A549 (cell line): ENCODE results near the gene DMRTC2. TPM values are rescaled to one million over a fixed set of nuclear protein-coding genes. Genes with fewer than 3 reads are reported as not detected.

Experiments
- ATAC-seq, 2 experiments: fragments of 200-7000 bp in 1 of 2; fragments of >200 bp in 1 of 2; cut with Nextera tagmentation in 1 of 2; cut with Tn5 transposase in 1 of 2; 3 replicates each; pipeline versions ENCODE4 v1.8.0 to v1.9.1; 2018 to 2020; ENCODE audit warnings: mild to moderate bottlenecking in 1 of 2, moderate library complexity in 1 of 2
- CTCF ChIA-PET: fragments of 300-600 bp; sonication (Branson Sonifier 250); formaldehyde crosslinking; extraction: SDS; loops from one replicate; lab custom pipeline; 2021; ENCODE audit warnings: antibody characterized with exemption, inconsistent platforms; lab: Yijun Ruan, JAX
- POLR2A ChIA-PET: fragments of 350-600 bp; formaldehyde crosslinking; extraction: SDS; loops from one replicate; lab custom pipeline; 2021; ENCODE audit warnings: antibody characterized with exemption, inconsistent platforms; lab: Yijun Ruan, JAX
- DNase-seq, 2 experiments: peaks; one replicate each; pipeline versions ENCODE4 v3.0.0 to v3.0.0-alpha.2; 2011 to 2016; ENCODE audit warnings: low read depth in 1 of 2, low spot score in 1 of 2
- FAIRE-seq: peaks from 2 replicates; lab custom pipeline; 2011; peaks lifted over from hg19 to GRCh38; lab: Jason Lieb, UNC
- H3K27ac ChIP-seq, 2 experiments: fragments of >200 bp; sonication (Bioruptor Twin); formaldehyde crosslinking; 3 replicates each; pipeline ENCODE4 v1.5.1; 2016 to 2017
- H3K4me1 ChIP-seq: fragments of >200 bp; sonication (Bioruptor Twin); formaldehyde crosslinking; 3 replicates; pipeline ENCODE4 v1.6.1; 2016
- H3K4me2 ChIP-seq: fragments of >200 bp; sonication (Bioruptor Twin); formaldehyde crosslinking; 3 replicates; pipeline ENCODE4 v1.6.1; 2016
- H3K4me3 ChIP-seq: fragments of >200 bp; sonication (Bioruptor Twin); formaldehyde crosslinking; 3 replicates; pipeline ENCODE4 v1.5.1; 2016
- H3K9me3 ChIP-seq: fragments of >200 bp; sonication (Bioruptor Twin); formaldehyde crosslinking; 3 replicates; pipeline ENCODE4 v1.6.1; 2016
- CEBPB ChIP-seq, 2 experiments: fragments of >200 bp in 1 of 2; sonication (Bioruptor Twin) in 1 of 2; formaldehyde crosslinking in 1 of 2; IDR thresholded peaks; 2 replicates each; pipeline ENCODE4 v1.6.1; 2012 to 2016
- EHMT2 ChIP-seq: fragments of 200-600 bp; sonication (generic); IDR thresholded peaks from 2 replicates; pipeline ENCODE4 v1.6.1; 2016; ENCODE audit warnings: antibody characterized with exemption, low read depth, mild to moderate bottlenecking, moderate library complexity
- ESRRA ChIP-seq: fragments of 150-350 bp; IDR thresholded peaks from 2 replicates; pipeline ENCODE4 v1.6.1; 2014; ENCODE audit warnings: mild to moderate bottlenecking, low read length, borderline replicate concordance
- FOSB ChIP-seq: fragments of 250-450 bp; sonication (Bioruptor Pico); IDR thresholded peaks from 2 replicates; pipeline ENCODE4 v1.5.0; 2020; ENCODE audit warnings: mild to moderate bottlenecking, moderate library complexity
- GATA3 ChIP-seq: IDR thresholded peaks from 2 replicates; pipeline ENCODE4 v1.6.1; 2012; ENCODE audit warnings: borderline replicate concordance
- HEYL ChIP-seq: fragments of 250-450 bp; sonication (Bioruptor Pico); IDR thresholded peaks from 2 replicates; pipeline ENCODE4 v1.8.0; 2021; ENCODE audit warnings: mild to moderate bottlenecking, moderate library complexity
- HOXA7 ChIP-seq: fragments of 250-450 bp; sonication (Bioruptor Pico); IDR thresholded peaks from 2 replicates; pipeline ENCODE4 v1.5.0; 2020; ENCODE audit warnings: mild to moderate bottlenecking, moderate library complexity
- HOXB5 ChIP-seq: fragments of 250-450 bp; sonication (Bioruptor Pico); IDR thresholded peaks from 2 replicates; pipeline ENCODE4 v1.5.0; 2020; ENCODE audit warnings: mild to moderate bottlenecking, moderate library complexity
- JUN ChIP-seq, 2 experiments: fragments of >200 bp; sonication (Bioruptor Twin); formaldehyde crosslinking; IDR thresholded peaks; 2 replicates in 1 of 2; 3 replicates in 1 of 2; pipeline ENCODE4 v1.6.1; 2016 to 2017
- NFE2L2 ChIP-seq: fragments of 150-350 bp; conservative IDR thresholded peaks from 2 replicates; pipeline ENCODE4 v1.6.1; 2014; ENCODE audit warnings: low read length
- RCOR1 ChIP-seq: fragments of 150-350 bp; IDR thresholded peaks from 2 replicates; pipeline ENCODE4 v1.6.1; 2014; ENCODE audit warnings: antibody characterized with exemption, low read length, low read depth
- TFCP2L1 ChIP-seq: fragments of 250-450 bp; sonication (Bioruptor Pico); IDR thresholded peaks from 2 replicates; pipeline ENCODE4 v1.5.0; 2021; ENCODE audit warnings: mild to moderate bottlenecking
- TP53 ChIP-seq: fragments of 250-450 bp; sonication (Bioruptor Pico); IDR thresholded peaks from 2 replicates; pipeline ENCODE4 v1.5.0; 2021; ENCODE audit warnings: mild to moderate bottlenecking, moderate library complexity
- ZNF302 ChIP-seq: fragments of 250-450 bp; sonication (Bioruptor Pico); IDR thresholded peaks from 2 replicates; pipeline ENCODE4 v1.9.0; 2021; ENCODE audit warnings: inconsistent platforms, mild to moderate bottlenecking, moderate library complexity
- ZSCAN20 ChIP-seq: fragments of 250-450 bp; sonication (Bioruptor Pico); IDR thresholded peaks from 2 replicates; pipeline ENCODE4 v1.8.0; 2022; ENCODE audit warnings: mild to moderate bottlenecking, moderate library complexity
- WGBS: methylation state at CpG from one replicate; pipeline ENCODE4 v1.1.6; 2017; ENCODE audit errors: missing lambda C conversion rate; 5-methylcytosine and 5-hydroxymethylcytosine counted together
- polyA plus RNA-seq, 4 experiments: library from polyadenylated mRNA; depleted of rRNA in 3 of 4; stranded (reverse); fragments of >200 nt; fragmentation: RNase III in 1 of 4; extraction: RNeasy Plus Mini Kit Qiagen cat#74134 plus additional on column Dnase treatment in 1 of 4; gene quantifications; 2 replicates in 3 of 4; 3 replicates in 1 of 4; pipeline ENCODE4 v1.2.3, GENCODE V29; 2011 to 2017
- TF ChIP-seq, protein P1 (sequence below): fragments of 200-600 bp; sonication (generic); IDR thresholded peaks from 2 replicates; pipeline ENCODE4 v1.6.1; 2016; ENCODE audit warnings: antibody characterized with exemption, mild to moderate bottlenecking, moderate library complexity
- TF ChIP-seq, protein P2 (sequence below): fragments of >200 bp; sonication (Bioruptor Twin); formaldehyde crosslinking; IDR thresholded peaks from 3 replicates; pipeline ENCODE4 v1.5.1; 2016
- TF ChIP-seq, protein P3 (sequence below): fragments of 450-650 bp; IDR thresholded peaks from 2 replicates; pipeline ENCODE4 v1.6.1; 2014; ENCODE audit warnings: antibody characterized with exemption
- TF ChIP-seq, protein P4 (sequence below): fragments of >200 bp; sonication (Bioruptor Twin); formaldehyde crosslinking; IDR thresholded peaks from 3 replicates; pipeline ENCODE4 v1.6.1; 2016
- TF ChIP-seq, protein P5 (sequence below): IDR thresholded peaks from 2 replicates; pipeline ENCODE4 v1.6.1; 2012
- TF ChIP-seq, protein P6 (sequence below): fragments of 150-350 bp; IDR thresholded peaks from 2 replicates; pipeline ENCODE4 v1.6.1; 2014; ENCODE audit warnings: low read depth, mild to moderate bottlenecking, low read length

The DMRTC2 gene
- polyA plus RNA-seq, 2 of the 4 experiments (the other 2 are of a cell fraction), result not detected

DNA sequence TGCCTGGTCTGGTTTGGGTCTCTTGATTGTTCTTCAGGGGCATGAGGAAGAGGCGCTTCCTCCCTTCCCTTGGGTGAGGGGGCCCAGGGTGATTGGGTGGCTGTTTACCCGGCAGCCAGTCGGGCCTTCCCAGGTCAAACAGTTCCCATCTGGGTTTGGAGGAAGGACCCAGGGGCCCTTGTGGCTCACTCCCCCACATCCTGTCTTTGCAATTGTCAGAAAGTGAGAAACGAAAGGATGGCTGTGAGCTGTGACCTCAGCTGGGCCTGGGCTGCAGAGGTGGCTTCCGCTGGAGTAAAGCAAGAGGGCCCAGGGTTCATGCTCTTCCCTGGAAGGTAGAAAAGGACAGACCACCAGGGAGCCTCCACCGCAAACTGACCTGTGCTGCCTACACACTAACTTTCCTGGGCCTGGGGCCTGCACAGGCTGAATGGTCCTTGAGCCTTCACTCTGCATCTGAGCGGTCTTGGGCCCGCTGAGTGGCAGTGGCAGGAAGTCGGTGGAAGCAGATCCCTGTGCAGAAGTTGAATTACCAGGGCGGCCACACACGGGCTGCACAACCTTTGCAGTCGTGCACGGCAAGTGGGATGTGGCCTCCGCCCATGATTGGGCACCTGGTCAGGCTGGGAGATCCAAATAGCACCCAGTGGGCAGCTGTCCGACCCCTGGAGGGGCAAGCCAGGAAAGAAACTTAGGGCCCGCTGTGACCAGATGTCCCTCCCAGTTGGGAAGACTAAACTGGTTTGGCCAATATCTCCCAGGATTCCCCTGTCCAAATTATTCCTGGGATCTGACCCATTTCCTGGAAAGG, 26.9 kb downstream of the DMRTC2 start (continued):
- TF ChIP-seq, protein P1, sequence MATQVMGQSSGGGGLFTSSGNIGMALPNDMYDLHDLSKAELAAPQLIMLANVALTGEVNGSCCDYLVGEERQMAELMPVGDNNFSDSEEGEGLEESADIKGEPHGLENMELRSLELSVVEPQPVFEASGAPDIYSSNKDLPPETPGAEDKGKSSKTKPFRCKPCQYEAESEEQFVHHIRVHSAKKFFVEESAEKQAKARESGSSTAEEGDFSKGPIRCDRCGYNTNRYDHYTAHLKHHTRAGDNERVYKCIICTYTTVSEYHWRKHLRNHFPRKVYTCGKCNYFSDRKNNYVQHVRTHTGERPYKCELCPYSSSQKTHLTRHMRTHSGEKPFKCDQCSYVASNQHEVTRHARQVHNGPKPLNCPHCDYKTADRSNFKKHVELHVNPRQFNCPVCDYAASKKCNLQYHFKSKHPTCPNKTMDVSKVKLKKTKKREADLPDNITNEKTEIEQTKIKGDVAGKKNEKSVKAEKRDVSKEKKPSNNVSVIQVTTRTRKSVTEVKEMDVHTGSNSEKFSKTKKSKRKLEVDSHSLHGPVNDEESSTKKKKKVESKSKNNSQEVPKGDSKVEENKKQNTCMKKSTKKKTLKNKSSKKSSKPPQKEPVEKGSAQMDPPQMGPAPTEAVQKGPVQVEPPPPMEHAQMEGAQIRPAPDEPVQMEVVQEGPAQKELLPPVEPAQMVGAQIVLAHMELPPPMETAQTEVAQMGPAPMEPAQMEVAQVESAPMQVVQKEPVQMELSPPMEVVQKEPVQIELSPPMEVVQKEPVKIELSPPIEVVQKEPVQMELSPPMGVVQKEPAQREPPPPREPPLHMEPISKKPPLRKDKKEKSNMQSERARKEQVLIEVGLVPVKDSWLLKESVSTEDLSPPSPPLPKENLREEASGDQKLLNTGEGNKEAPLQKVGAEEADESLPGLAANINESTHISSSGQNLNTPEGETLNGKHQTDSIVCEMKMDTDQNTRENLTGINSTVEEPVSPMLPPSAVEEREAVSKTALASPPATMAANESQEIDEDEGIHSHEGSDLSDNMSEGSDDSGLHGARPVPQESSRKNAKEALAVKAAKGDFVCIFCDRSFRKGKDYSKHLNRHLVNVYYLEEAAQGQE, result 0 out of 2 replicates have a peak, but pooled peaks have one; percentile 4
- TF ChIP-seq HOXB5 (CRISPR knock-in tag), result no peak; the same call in 1 of the 2 replicates
- TF ChIP-seq EHMT2, result no peak
- TF ChIP-seq, protein P2, sequence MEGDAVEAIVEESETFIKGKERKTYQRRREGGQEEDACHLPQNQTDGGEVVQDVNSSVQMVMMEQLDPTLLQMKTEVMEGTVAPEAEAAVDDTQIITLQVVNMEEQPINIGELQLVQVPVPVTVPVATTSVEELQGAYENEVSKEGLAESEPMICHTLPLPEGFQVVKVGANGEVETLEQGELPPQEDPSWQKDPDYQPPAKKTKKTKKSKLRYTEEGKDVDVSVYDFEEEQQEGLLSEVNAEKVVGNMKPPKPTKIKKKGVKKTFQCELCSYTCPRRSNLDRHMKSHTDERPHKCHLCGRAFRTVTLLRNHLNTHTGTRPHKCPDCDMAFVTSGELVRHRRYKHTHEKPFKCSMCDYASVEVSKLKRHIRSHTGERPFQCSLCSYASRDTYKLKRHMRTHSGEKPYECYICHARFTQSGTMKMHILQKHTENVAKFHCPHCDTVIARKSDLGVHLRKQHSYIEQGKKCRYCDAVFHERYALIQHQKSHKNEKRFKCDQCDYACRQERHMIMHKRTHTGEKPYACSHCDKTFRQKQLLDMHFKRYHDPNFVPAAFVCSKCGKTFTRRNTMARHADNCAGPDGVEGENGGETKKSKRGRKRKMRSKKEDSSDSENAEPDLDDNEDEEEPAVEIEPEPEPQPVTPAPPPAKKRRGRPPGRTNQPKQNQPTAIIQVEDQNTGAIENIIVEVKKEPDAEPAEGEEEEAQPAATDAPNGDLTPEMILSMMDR, result no peak
- TF ChIP-seq, protein P3, sequence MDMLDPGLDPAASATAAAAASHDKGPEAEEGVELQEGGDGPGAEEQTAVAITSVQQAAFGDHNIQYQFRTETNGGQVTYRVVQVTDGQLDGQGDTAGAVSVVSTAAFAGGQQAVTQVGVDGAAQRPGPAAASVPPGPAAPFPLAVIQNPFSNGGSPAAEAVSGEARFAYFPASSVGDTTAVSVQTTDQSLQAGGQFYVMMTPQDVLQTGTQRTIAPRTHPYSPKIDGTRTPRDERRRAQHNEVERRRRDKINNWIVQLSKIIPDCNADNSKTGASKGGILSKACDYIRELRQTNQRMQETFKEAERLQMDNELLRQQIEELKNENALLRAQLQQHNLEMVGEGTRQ, result no peak
- TF ChIP-seq HOXA7 (CRISPR knock-in tag), result peak; percentile 89
- no peak for TF ChIP-seq HEYL
- TF ChIP-seq GATA3, result peak; percentile 29
- no peak for TF ChIP-seq CEBPB (IDR thresholded peaks at IDR 0.05)
- no peak for TF ChIP-seq ZSCAN20 (CRISPR knock-in tag)
- TF ChIP-seq RCOR1, result no peak
- TF ChIP-seq, protein P4, sequence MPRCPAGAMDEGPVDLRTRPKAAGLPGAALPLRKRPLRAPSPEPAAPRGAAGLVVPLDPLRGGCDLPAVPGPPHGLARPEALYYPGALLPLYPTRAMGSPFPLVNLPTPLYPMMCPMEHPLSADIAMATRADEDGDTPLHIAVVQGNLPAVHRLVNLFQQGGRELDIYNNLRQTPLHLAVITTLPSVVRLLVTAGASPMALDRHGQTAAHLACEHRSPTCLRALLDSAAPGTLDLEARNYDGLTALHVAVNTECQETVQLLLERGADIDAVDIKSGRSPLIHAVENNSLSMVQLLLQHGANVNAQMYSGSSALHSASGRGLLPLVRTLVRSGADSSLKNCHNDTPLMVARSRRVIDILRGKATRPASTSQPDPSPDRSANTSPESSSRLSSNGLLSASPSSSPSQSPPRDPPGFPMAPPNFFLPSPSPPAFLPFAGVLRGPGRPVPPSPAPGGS, result peak; percentile 59; the same call in 2 of the 3 replicates
- TF ChIP-seq, protein P5, sequence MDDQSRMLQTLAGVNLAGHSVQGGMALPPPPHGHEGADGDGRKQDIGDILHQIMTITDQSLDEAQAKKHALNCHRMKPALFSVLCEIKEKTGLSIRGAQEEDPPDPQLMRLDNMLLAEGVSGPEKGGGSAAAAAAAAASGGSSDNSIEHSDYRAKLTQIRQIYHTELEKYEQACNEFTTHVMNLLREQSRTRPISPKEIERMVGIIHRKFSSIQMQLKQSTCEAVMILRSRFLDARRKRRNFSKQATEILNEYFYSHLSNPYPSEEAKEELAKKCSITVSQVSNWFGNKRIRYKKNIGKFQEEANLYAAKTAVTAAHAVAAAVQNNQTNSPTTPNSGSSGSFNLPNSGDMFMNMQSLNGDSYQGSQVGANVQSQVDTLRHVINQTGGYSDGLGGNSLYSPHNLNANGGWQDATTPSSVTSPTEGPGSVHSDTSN, result peak; percentile 65; the same call in 1 of the 2 replicates
- peak; percentile 46 for TF ChIP-seq TP53 (CRISPR knock-in tag)
- no peak for TF ChIP-seq ESRRA

DNA sequence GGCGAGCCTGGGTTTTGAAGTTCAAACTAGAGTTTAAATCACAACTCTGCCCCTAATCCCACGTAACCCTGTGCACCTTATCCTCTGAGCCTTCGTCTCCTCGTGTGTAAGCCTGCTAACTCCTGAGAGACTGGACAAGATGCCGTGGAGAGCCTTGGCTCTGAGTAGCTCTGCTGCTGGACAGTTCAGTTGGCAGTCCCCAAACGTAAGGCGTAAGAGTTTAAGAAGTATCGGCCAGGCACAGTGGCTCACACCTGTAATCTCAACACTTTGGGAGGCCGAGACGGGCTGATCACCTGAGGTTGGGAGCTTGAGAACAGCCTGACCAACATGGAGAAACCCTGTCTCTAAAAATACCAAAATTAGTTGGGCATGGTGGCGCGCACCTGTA, 27.5 kb downstream of the DMRTC2 start:
- POLR2A ChIA-PET, result interaction anchor here (0.6 to 5.0 kb wide), 9 partner anchors 9 to 1113 kb away, joined by 3 to 102 read pairs (median 5); partner anchors contain the start of genes ARHGEF1, ERFL, RABAC1 and RPS19
- CTCF ChIA-PET, result interaction anchor here (0.8 to 8.4 kb wide), 23 partner anchors 9 to 374 kb away, joined by 3 to 87 read pairs (median 9); partner anchors contain the start of genes ARHGEF1, ERFL, RABAC1 and RPS19
- Histone ChIP-seq H3K9me3 (no peaks in the 10 kb centered on the region), H3K4me1 (peaks cover 41% of the 10 kb centered on the region), H3K27ac (no peak overlapping the region), H3K4me2 (no peak overlapping the region), H3K4me3 (no peak overlapping the region)
- FAIRE-seq (peak; percentile 28), ATAC-seq (peak; percentile 2 to 16; a peak in 5 of 6 replicates), DNase-seq (no peak)
- WGBS, result 93% methylated on average over 12 of the region's 12 CpGs
- peak; percentile 22; the same call in 1 of the 2 replicates for TF ChIP-seq HOXA7 (CRISPR knock-in tag)
- TF ChIP-seq FOSB (CRISPR knock-in tag), result peak; percentile 86
- TF ChIP-seq TFCP2L1, result peak; percentile 43; the same call in 1 of the 2 replicates
- peak in 1 of 2 experiments; percentile 10; a peak in 2 of 5 replicates for TF ChIP-seq JUN (IDR thresholded peaks at IDR 0.05)
- TF ChIP-seq HOXB5 (CRISPR knock-in tag), result no peak
- no peak for TF ChIP-seq NFE2L2
- TF ChIP-seq, protein P5, result peak; percentile 9; the same call in 1 of the 2 replicates
- TF ChIP-seq ZNF302 (CRISPR knock-in tag), result no peak
- TF ChIP-seq, protein P6, sequence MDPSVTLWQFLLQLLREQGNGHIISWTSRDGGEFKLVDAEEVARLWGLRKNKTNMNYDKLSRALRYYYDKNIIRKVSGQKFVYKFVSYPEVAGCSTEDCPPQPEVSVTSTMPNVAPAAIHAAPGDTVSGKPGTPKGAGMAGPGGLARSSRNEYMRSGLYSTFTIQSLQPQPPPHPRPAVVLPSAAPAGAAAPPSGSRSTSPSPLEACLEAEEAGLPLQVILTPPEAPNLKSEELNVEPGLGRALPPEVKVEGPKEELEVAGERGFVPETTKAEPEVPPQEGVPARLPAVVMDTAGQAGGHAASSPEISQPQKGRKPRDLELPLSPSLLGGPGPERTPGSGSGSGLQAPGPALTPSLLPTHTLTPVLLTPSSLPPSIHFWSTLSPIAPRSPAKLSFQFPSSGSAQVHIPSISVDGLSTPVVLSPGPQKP, result no peak
- peak; percentile 9; the same call in 1 of the 2 replicates for TF ChIP-seq TP53 (CRISPR knock-in tag)
- peak; percentile 51; the same call in 1 of the 2 replicates for TF ChIP-seq HEYL
- TF ChIP-seq ZSCAN20 (CRISPR knock-in tag), result 0 out of 2 replicates have a peak, but pooled peaks have one; percentile 19
- TF ChIP-seq GATA3, result 0 out of 2 replicates have a peak, but pooled peaks have one; percentile 5
- TF ChIP-seq, protein P4, result no peak
